AG04449 (cell line): ENCODE data around the gene USP5.
"Not testable (repeated sequence)": the region's sequence is repeated elsewhere in the genome, so short reads cannot be mapped to it uniquely, and the experiment has no call there.

Source experiments
- CTCF ChIA-PET: fragments of 350-600 bp; formaldehyde crosslinking; extraction: SDS; loops from one replicate; lab custom pipeline; 2021; ENCODE audit warnings: antibody characterized with exemption; lab: Yijun Ruan, JAX
- POLR2A ChIA-PET: fragments of 400-600, 350-600 bp; formaldehyde crosslinking; extraction: SDS; loops from one replicate; lab custom pipeline; 2020; ENCODE audit warnings: antibody characterized with exemption, inconsistent platforms; lab: Yijun Ruan, JAX
- DNase-seq: peaks from one replicate; pipeline ENCODE4 v3.0.0-alpha.2; 2010; ENCODE audit warnings: low read depth, low spot score
- H3K4me3 ChIP-seq: 2 replicates; pipeline ENCODE4 v1.5.1; 2011; ENCODE audit warnings: low read depth, mild to moderate bottlenecking, control low read depth, low read length
- TF ChIP-seq, protein P1 (sequence below): IDR thresholded peaks from one replicate; pipeline ENCODE4 v1.5.1; 2011; ENCODE audit warnings: mild to moderate bottlenecking, moderate library complexity, low read length, control low read depth, inconsistent platforms; ENCODE audit not compliant: insufficient read depth; ENCODE audit errors: missing control alignments

USP5 gene

DNA sequence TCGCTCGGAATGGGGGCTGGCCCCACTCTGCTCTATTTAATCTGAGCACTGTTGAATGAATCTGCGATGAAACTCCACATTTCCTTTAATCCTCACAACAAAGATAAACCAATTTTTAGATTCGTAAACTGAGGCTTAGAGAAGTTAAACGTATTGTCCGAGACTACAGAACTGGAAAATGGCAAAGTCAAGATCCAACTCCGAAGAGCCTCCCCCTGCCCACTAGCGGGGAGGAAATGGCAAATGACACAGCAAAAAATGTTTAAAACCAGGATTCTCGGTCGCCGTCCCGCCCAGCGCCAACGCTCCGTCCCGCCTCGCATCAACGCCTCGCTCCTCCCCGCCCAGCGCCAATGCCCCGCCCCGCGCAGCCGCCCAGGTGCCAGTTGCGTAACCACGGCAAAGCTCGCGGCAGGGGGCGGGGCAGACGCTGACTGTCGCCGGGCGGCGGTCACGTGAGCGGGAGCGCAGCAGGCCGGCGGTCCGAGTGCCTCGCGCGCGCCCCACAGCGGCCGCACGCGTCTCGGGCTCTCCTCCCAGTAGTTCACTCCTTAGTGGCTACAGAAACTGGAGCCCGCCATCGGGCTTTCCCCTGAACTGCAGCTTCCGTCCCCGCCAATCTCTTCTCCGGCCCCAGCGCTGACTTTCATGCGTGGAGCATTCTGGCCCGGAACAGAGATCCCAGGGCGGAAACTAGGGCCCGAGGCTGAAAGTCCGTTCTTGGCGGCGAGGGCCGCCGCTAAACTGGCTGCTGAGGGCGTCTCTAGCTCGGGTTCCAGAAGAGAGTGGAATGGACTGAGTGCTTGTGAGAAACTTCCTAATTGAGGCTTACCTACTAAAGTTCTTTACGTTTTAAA, 39.1 kb downstream of the USP5 start:
- POLR2A ChIA-PET = interaction anchor here (0.6 to 1.8 kb wide), 12 partner anchors 9 to 202 kb away, joined by 3 to 23 read pairs (median 6); partner anchors contain the start of genes CDCA3, LRRC23, SPSB2 and TPI1
- peak overlapping the region; percentile 57 for H3K4me3 ChIP-seq

DNA sequence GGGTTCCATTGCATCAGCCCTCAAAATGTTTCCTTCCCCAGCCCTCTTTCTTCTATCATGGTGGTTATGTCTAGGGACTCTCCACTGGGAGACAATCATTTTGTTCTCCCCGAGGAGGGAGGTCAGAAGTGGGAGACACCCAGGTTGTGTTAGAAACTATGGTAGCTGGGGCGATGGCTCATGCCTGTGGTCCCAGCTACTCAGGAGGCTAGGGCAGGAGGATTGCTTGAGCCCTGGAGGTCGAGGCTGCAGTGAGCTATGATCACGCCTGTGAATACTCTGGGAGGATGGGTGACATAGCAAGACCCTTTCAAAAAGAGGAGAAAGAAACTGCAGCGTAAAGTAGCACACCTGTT, 39.7 kb downstream of the USP5 start:
- TF ChIP-seq, protein P1, sequence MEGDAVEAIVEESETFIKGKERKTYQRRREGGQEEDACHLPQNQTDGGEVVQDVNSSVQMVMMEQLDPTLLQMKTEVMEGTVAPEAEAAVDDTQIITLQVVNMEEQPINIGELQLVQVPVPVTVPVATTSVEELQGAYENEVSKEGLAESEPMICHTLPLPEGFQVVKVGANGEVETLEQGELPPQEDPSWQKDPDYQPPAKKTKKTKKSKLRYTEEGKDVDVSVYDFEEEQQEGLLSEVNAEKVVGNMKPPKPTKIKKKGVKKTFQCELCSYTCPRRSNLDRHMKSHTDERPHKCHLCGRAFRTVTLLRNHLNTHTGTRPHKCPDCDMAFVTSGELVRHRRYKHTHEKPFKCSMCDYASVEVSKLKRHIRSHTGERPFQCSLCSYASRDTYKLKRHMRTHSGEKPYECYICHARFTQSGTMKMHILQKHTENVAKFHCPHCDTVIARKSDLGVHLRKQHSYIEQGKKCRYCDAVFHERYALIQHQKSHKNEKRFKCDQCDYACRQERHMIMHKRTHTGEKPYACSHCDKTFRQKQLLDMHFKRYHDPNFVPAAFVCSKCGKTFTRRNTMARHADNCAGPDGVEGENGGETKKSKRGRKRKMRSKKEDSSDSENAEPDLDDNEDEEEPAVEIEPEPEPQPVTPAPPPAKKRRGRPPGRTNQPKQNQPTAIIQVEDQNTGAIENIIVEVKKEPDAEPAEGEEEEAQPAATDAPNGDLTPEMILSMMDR = no peak
- POLR2A ChIA-PET = interaction anchor here (0.6 to 1.8 kb wide), 11 partner anchors 10 to 203 kb away, joined by 3 to 23 read pairs (median 6); partner anchors contain the start of genes CDCA3, LRRC23, SPSB2 and TPI1
- no peak for DNase-seq
- peak overlapping the region; percentile 57 for H3K4me3 ChIP-seq
- CTCF ChIA-PET = interaction anchor here (0.8 to 2.8 kb wide), 28 partner anchors 9 to 746 kb away, joined by 3 to 53 read pairs (median 4); partner anchors contain the start of genes LRRC23 and SPSB2

More for the DNA sequence above, 39.1 kb downstream of the USP5 start:
- CTCF ChIA-PET = interaction anchor here (0.8 to 2.8 kb wide), 28 partner anchors 9 to 747 kb away, joined by 3 to 53 read pairs (median 4); partner anchors contain the start of genes LRRC23 and SPSB2
- peak; percentile 47 for DNase-seq
- TF ChIP-seq, protein P1 = peak; percentile 78

DNA sequence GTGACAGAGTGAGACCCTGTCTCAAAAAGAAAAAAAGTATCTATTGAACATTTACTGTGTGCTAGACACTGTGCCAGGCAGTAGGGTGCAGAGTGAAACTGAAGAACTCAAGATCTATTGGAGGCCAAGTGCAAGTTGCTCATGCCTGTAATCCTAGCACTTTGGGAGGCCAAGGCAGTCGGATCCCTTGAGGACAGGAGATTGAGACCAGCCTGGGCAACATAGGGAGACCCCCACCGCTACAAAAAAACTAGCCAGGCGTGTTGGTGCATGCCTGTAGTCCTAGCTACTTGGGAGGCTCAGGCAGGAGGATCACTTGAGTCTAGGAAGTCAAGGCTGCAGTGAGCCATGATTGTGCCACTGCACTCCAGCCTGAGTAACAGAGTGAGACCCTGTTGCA, 40.7 kb downstream of the USP5 start:
- H3K4me3 ChIP-seq, DNase-seq, POLR2A ChIA-PET: not testable (repeated sequence)
- CTCF ChIA-PET = interaction anchor here (1.2 to 2.8 kb wide), 9 partner anchors 7 to 745 kb away, joined by 3 to 53 read pairs (median 17); partner anchors contain the start of genes LRRC23 and SPSB2

DNA sequence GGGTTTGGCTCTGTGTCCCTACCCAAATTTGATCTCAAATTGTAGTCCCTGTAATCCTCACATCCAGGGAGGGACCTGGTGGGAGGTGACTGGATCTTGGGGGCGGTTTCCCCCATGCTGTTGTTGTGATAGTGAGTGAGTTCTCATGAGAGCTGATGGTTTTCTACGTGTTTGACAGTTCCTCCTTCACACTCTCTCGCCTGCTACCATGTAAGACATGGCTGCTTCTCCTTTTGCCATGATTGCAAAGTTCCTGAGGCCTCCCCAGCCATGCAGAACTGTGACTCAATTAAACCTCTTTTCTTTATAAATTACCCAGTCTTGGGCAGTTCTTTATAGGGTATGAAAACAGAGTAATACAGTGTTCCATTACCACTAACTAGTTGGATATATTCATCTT, 42.4 kb downstream of the USP5 start:
- DNase-seq = no peak
- H3K4me3 ChIP-seq = no peak overlapping the region
- ChIA-PET POLR2A (interaction anchor here (0.6 kb wide), 1 partner anchor 385 kb away, joined by 4 read pairs; no protein-coding TSS in a partner anchor), CTCF (interaction anchor here (0.7 to 1.7 kb wide), 2 partner anchors 22 to 30 kb away, joined by 3 to 9 read pairs; partner anchors contain the start of gene SPSB2)
- TF ChIP-seq, protein P1 = no peak

DNA sequence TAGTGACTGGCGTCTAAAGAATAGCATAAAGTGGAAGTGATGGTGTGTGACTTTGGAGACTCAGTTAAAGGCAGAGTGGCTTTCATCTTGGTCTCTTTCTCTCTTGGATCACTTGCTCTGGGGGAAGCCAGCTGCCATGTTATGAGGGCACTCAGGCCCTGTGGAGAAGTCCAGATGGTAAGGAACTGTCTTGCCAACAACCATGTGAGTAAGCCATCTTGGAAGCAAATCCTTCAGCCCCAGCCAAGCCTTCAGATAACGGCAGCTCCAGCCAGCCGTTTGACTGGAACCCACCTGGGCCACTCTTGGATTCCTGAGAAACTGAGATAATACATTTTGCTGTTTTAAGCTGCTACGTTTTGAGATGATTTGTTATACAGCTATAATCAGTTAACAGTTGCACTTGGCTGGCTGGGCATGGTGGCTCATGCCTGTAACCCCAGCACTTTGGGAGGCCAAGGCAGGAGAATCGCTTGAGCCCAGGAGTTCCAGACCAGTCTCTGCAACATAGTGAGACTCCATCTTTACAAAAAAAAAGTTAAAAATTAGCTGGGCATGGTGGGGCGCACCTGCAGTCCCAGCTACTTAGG, 45.0 kb downstream of the USP5 start:
- no peak for DNase-seq
- ChIA-PET CTCF (interaction anchor here (0.7 to 1.2 kb wide), 4 partner anchors 8 to 41 kb away, joined by 3 to 6 read pairs (median 4); partner anchors contain the start of gene SPSB2), POLR2A (no interaction called here)
- no peak overlapping the region for H3K4me3 ChIP-seq
- TF ChIP-seq, protein P1 = no peak

DNA sequence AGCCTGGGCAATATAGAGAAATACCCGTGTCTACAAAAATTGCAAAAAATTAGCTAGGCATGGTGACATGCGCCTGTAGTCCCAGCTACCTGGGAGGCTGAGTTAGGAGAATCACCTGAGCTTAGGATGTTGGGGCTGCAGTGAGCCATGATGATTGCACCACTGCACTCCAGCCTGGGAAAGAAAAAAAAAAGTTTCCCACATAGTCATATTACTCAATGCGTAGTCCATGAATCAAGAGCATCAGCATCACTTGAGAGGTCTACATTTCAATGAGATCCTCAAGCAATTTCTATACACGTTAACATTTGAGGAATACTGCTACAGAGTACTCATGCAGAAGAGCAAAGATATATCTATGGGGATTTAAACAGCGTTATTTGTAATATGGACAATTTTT, 47.5 kb downstream of the USP5 start:
- ChIA-PET CTCF (interaction anchor here (1.5 to 1.9 kb wide), 2 partner anchors 8 to 14 kb away, joined by 4 to 17 read pairs; no protein-coding TSS in a partner anchor), POLR2A (interaction anchor here (1.1 kb wide), 1 partner anchor 32 kb away, joined by 4 read pairs; the partner anchor contains the start of gene TPI1)
- H3K4me3 ChIP-seq = no peak overlapping the region
- TF ChIP-seq, protein P1 = no peak
- no peak for DNase-seq
